HepG2 (cell line): Measurements from ENCODE around the gene CYP4F8. TPM values are rescaled to one million over a fixed set of nuclear protein-coding genes. Genes with fewer than 3 reads are reported as not detected.

ENCODE experiments used
- FOXA3 ChIP-seq: IDR thresholded peaks from 2 replicates; pipeline ENCODE4 v1.6.1; 2016; ENCODE audit warnings: missing genetic modification reagents, missing compliant biosample characterization
- FOXJ3 ChIP-seq: sonication (generic); formaldehyde crosslinking; IDR thresholded peaks from 2 replicates; pipeline ENCODE4 v1.4.0; 2020; ENCODE audit warnings: missing genetic modification reagents, mild to moderate bottlenecking, borderline replicate concordance
- HMG20A ChIP-seq: IDR thresholded peaks from 2 replicates; pipeline ENCODE4 v1.6.1; 2016; ENCODE audit warnings: borderline replicate concordance
- HNRNPK ChIP-seq: fragments of 200-400 bp; formaldehyde crosslinking; IDR thresholded peaks from 2 replicates; pipeline ENCODE4 v1.6.1; 2018; ENCODE audit warnings: low read length, low read depth, moderate library complexity, mild to moderate bottlenecking; ENCODE audit not compliant: poor library complexity, severe bottlenecking
- KAT2B ChIP-seq: fragments of 150-350 bp; IDR thresholded peaks from 2 replicates; pipeline ENCODE4 v1.6.1; 2014; ENCODE audit warnings: low read depth, low read length, borderline replicate concordance
- MXD1 ChIP-seq: sonication (generic); formaldehyde crosslinking; IDR thresholded peaks from 2 replicates; pipeline ENCODE4 v1.4.0; 2020; ENCODE audit warnings: mild to moderate bottlenecking, missing genetic modification reagents
- REST ChIP-seq, 2 experiments: IDR thresholded peaks; 2 replicates each; pipeline ENCODE4 v1.6.1; 2011 to 2012; ENCODE audit warnings: low read length in 2 of 2, borderline replicate concordance in 1 of 2, low read depth in 1 of 2, mild to moderate bottlenecking in 1 of 2, moderate library complexity in 1 of 2
- SNAPC2 ChIP-seq: sonication (generic); formaldehyde crosslinking; IDR thresholded peaks from 2 replicates; pipeline ENCODE4 v1.8.1; 2022; ENCODE audit warnings: mild to moderate bottlenecking, missing genetic modification reagents
- SOX13 ChIP-seq, 3 experiments: fragments of 450-650 bp in 1 of 3; sonication (generic) in 1 of 3; formaldehyde crosslinking in 1 of 3; IDR thresholded peaks in 2 of 3; conservative IDR thresholded peaks in 1 of 3; 2 replicates each; pipeline versions ENCODE4 v1.5.0 to v1.6.1; 2016 to 2020; ENCODE audit warnings: antibody characterized with exemption in 1 of 3, mild to moderate bottlenecking in 1 of 3, missing compliant biosample characterization in 1 of 3, missing genetic modification reagents in 1 of 3, moderate library complexity in 1 of 3
- TARDBP ChIP-seq: sonication (generic); formaldehyde crosslinking; IDR thresholded peaks from 2 replicates; pipeline ENCODE4 v1.8.0; 2022; ENCODE audit warnings: mild to moderate bottlenecking, missing genetic modification reagents
- ZFP82 ChIP-seq: sonication (generic); formaldehyde crosslinking; IDR thresholded peaks from 2 replicates; pipeline ENCODE4 v1.5.1; 2020; ENCODE audit warnings: mild to moderate bottlenecking, missing genetic modification reagents, borderline replicate concordance
- ZNF281 ChIP-seq: sonication (generic); formaldehyde crosslinking; IDR thresholded peaks from 2 replicates; pipeline ENCODE4 v1.4.0; 2020; ENCODE audit warnings: missing genetic modification reagents, borderline replicate concordance
- polyA plus RNA-seq, 8 experiments: library from polyadenylated mRNA; depleted of rRNA in 3 of 8; stranded (reverse) in 7 of 8; unstranded in 1 of 8; fragments of >200 nt; fragmentation: Illumina TruSeq in 4 of 8; extraction: Trizol in 4 of 8; gene quantifications; 2 replicates each; pipeline versions ENCODE4 v1.2.1 to v1.2.3, GENCODE V29; 2011 to 2016; ENCODE audit warnings: low read depth in 4 of 8, missing spikeins in 1 of 8, mixed read lengths in 1 of 8; ENCODE audit not compliant: insufficient read depth in 1 of 8
- total RNA-seq, 5 experiments: library from RNA; depleted of rRNA; stranded (reverse); fragments of >200 nt; fragmentation: Illumina TruSeq; extraction: Trizol; gene quantifications; 2 replicates each; pipeline ENCODE4 v1.2.3, GENCODE V29; 2016; ENCODE audit warnings: low read depth in 1 of 5
- TF ChIP-seq, protein P1 (sequence below): sonication (generic); formaldehyde crosslinking; IDR thresholded peaks from 2 replicates; pipeline ENCODE4 v1.8.1; 2023; ENCODE audit warnings: mild to moderate bottlenecking, missing genetic modification reagents, borderline replicate concordance
- TF ChIP-seq, protein P2 (sequence below): sonication (generic); formaldehyde crosslinking; IDR thresholded peaks from 2 replicates; pipeline ENCODE4 v1.4.0; 2020; ENCODE audit warnings: low read depth, missing genetic modification reagents
- TF ChIP-seq, protein P3 (sequence below): sonication (generic); IDR thresholded peaks from 2 replicates; pipeline ENCODE4 v1.6.1; 2016; ENCODE audit warnings: low read depth, borderline replicate concordance

The CYP4F8 gene
- total and polyA plus RNA-seq, 2 of the 13 experiments (the other 11 are each of a cell fraction or from before 2014, with no cell fraction given) = not detected

- TF ChIP-seq, protein P1, sequence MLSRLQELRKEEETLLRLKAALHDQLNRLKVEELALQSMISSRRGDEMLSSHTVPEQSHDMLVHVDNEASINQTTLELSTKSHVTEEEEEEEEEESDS (CRISPR knock-in tag) = no peak
- TF ChIP-seq FOXA3 (CRISPR knock-in tag) (peak; percentile 66), SOX13 (IDR thresholded peaks at IDR 0.05) (no peak), SOX13 (CRISPR knock-in tag; conservative IDR thresholded peaks at IDR 0.05 in 1 of 2, IDR thresholded peaks at IDR 0.05 in 1 of 2) (0 out of 4 replicates have a peak, but pooled peaks of 1 of the 2 experiments have one; percentile 26), FOXJ3 (peak; percentile 56; the same call in 1 of the 2 replicates), MXD1 (CRISPR knock-in tag) (no peak), ZFP82 (CRISPR knock-in tag) (no peak), KAT2B (no peak), HMG20A (peak; percentile 34; the same call in 1 of the 2 replicates), REST (IDR thresholded peaks at IDR 0.05; ENCODE audit: borderline replicate concordance in 1 of 2, low read depth in 1 of 2, low read length in 2 of 2) (no peak), ZNF281 (no peak), SNAPC2 (no peak), TARDBP (peak; percentile 37; the same call in 1 of the 2 replicates), HNRNPK (no peak)
- TF ChIP-seq, protein P2, sequence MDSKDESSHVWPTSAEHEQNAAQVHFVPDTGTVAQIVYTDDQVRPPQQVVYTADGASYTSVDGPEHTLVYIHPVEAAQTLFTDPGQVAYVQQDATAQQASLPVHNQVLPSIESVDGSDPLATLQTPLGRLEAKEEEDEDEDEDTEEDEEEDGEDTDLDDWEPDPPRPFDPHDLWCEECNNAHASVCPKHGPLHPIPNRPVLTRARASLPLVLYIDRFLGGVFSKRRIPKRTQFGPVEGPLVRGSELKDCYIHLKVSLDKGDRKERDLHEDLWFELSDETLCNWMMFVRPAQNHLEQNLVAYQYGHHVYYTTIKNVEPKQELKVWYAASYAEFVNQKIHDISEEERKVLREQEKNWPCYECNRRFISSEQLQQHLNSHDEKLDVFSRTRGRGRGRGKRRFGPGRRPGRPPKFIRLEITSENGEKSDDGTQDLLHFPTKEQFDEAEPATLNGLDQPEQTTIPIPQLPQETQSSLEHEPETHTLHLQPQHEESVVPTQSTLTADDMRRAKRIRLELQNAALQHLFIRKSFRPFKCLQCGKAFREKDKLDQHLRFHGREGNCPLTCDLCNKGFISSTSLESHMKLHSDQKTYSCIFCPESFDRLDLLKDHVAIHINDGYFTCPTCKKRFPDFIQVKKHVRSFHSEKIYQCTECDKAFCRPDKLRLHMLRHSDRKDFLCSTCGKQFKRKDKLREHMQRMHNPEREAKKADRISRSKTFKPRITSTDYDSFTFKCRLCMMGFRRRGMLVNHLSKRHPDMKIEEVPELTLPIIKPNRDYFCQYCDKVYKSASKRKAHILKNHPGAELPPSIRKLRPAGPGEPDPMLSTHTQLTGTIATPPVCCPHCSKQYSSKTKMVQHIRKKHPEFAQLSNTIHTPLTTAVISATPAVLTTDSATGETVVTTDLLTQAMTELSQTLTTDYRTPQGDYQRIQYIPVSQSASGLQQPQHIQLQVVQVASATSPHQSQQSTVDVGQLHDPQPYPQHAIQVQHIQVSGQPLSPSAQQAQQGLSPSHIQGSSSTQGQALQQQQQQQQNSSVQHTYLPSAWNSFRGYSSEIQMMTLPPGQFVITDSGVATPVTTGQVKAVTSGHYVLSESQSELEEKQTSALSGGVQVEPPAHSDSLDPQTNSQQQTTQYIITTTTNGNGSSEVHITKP (CRISPR knock-in tag) = no peak
- TF ChIP-seq, protein P3, sequence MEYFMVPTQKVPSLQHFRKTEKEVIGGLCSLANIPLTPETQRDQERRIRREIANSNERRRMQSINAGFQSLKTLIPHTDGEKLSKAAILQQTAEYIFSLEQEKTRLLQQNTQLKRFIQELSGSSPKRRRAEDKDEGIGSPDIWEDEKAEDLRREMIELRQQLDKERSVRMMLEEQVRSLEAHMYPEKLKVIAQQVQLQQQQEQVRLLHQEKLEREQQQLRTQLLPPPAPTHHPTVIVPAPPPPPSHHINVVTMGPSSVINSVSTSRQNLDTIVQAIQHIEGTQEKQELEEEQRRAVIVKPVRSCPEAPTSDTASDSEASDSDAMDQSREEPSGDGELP = peak; percentile 33; the same call in 1 of the 2 replicates
These were observed 28.4 kb downstream of the CYP4F8 start (continued) for GRCh38 chr19:15643387-15643786.
